Glomerular endothelial cell (primary cell): ENCODE measurements around the gene C11orf91. TPM values are rescaled to one million over a fixed set of nuclear protein-coding genes. Genes with fewer than 3 reads are reported as not detected.
"Not testable (repeated sequence)": the region's sequence is repeated elsewhere in the genome, so short reads cannot be mapped to it uniquely, and the experiment has no call there.

Experiments
- DNase-seq: peaks from one replicate; pipeline ENCODE4 v3.0.0-alpha.2; 2011; ENCODE audit warnings: low read depth, low spot score; ENCODE audit errors: extremely low read depth
- total RNA-seq: library from RNA; depleted of rRNA; stranded (reverse); fragments of >200 nt; gene quantifications from 2 replicates; pipeline ENCODE4 v1.2.3, GENCODE V29; 2015

The C11orf91 gene
- total RNA-seq, 1 donor from 2014 or later = 2.0 TPM

- no peak for DNase-seq
Measured at GRCh38 chr11:33722590-33723234, 22.1 kb upstream of the C11orf91 start.

- DNase-seq = no peak
Measured at GRCh38 chr11:33721984-33722383, 21.4 kb upstream of the C11orf91 start.

GRCh38 chr11:33721426-33721825, 20.8 kb upstream of the C11orf91 start:
- no peak for DNase-seq

GRCh38 chr11:33719587-33719986, 19.0 kb upstream of the C11orf91 start:
- no peak for DNase-seq

GRCh38 chr11:33718440-33718839, 17.8 kb upstream of the C11orf91 start:
- no peak for DNase-seq

- no peak for DNase-seq
Measured at GRCh38 chr11:33716243-33716642, 15.6 kb upstream of the C11orf91 start.

- DNase-seq = no peak
Measured at GRCh38 chr11:33713856-33714398, 13.3 kb upstream of the C11orf91 start.

- DNase-seq = no peak
Measured at GRCh38 chr11:33713151-33713855, 12.7 kb upstream of the C11orf91 start.

- no peak for DNase-seq
Measured at GRCh38 chr11:33712436-33712835, 11.8 kb upstream of the C11orf91 start.

- no peak for DNase-seq
Measured at GRCh38 chr11:33709466-33709865, 8.8 kb upstream of the C11orf91 start.

- no peak for DNase-seq
Measured at GRCh38 chr11:33708985-33709384, 8.4 kb upstream of the C11orf91 start.

GRCh38 chr11:33707831-33708230, 7.2 kb upstream of the C11orf91 start:
- DNase-seq = not testable (repeated sequence)

- DNase-seq = no peak
Measured at GRCh38 chr11:33706966-33707365, 6.3 kb upstream of the C11orf91 start.

GRCh38 chr11:33706546-33706945, 5.9 kb upstream of the C11orf91 start:
- DNase-seq = no peak

- no peak for DNase-seq
Measured at GRCh38 chr11:33704240-33705002, 3.8 kb upstream of the C11orf91 start.

GRCh38 chr11:33703788-33704187, 3.2 kb upstream of the C11orf91 start:
- DNase-seq = no peak

- DNase-seq = no peak
Measured at GRCh38 chr11:33703234-33703633, 2.6 kb upstream of the C11orf91 start.

- no peak for DNase-seq
Measured at GRCh38 chr11:33701302-33702230, 940 bp upstream of the C11orf91 start.

- DNase-seq = no peak
Measured at GRCh38 chr11:33700063-33700501, 544 bp downstream of the C11orf91 start.

GRCh38 chr11:33699515-33700062, 1.0 kb downstream of the C11orf91 start:
- no peak for DNase-seq
